ENCODE measurements around the gene TXLNG. TPM values are rescaled to one million over a fixed set of nuclear protein-coding genes. Genes with fewer than 3 reads are reported as not detected.

The TXLNG gene
- total RNA-seq, 2 donors from 2014 or later = 10.9 to 12.9 TPM

- peaks cover 0 to 5% of the 10 kb centered on the region in 2 donors for H3K36me3 ChIP-seq (replicated peaks in 1 of 2; ENCODE audit: insufficient read depth in 1 of 2, low read depth in 2 of 2)
- TF ChIP-seq, protein P1, sequence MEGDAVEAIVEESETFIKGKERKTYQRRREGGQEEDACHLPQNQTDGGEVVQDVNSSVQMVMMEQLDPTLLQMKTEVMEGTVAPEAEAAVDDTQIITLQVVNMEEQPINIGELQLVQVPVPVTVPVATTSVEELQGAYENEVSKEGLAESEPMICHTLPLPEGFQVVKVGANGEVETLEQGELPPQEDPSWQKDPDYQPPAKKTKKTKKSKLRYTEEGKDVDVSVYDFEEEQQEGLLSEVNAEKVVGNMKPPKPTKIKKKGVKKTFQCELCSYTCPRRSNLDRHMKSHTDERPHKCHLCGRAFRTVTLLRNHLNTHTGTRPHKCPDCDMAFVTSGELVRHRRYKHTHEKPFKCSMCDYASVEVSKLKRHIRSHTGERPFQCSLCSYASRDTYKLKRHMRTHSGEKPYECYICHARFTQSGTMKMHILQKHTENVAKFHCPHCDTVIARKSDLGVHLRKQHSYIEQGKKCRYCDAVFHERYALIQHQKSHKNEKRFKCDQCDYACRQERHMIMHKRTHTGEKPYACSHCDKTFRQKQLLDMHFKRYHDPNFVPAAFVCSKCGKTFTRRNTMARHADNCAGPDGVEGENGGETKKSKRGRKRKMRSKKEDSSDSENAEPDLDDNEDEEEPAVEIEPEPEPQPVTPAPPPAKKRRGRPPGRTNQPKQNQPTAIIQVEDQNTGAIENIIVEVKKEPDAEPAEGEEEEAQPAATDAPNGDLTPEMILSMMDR (IDR thresholded peaks at IDR 0.05) = no peak
- TF ChIP-seq POLR2A (IDR thresholded peaks at IDR 0.05) = no peak
- 33 to 48% methylated on average over 3 of the region's 3 CpGs for WGBS, 2 donors
- peaks cover 11% of the 10 kb centered on the region for H3K4me1 ChIP-seq
- peak overlapping the region in 2 of 4 donors; percentile 36 to 52 for H3K27ac ChIP-seq
- DNase-seq (no peak), ATAC-seq (no peak)
- no peaks in the 10 kb centered on the region for H3K27me3 ChIP-seq
- no peak overlapping the region for H3K4me3 ChIP-seq
- intact Hi-C loops (cut with DNase I) = no loop called here
- H3K9me3 ChIP-seq = no peaks in the 10 kb centered on the region
Observed at GRCh38 chrX:16843208-16843909, 57.1 kb downstream of the TXLNG start.

DNA sequence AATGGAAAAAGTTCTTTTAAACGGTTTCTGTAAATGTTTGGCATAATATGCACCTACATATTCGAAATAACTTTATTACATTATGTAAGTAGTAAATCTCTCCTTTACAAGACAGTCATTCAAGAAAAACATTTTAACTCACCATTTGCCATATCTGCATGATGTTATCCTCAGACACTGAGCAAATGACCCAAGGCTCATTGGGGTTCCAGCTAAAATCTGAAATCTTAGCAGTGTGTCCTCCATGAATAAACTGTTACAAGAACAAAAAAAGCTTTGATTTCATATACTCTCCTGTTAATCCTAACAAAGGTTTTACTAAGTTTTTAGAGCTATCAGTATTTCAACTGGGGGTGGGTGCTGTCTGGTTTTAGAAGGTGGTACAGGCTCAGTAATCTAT, 59.4 kb downstream of the TXLNG start:
- DNase-seq (no peak), ATAC-seq (no peak)
- no peaks in the 10 kb centered on the region for H3K9me3 ChIP-seq
- no peak overlapping the region for H3K4me3 ChIP-seq
- peaks cover 0 to 7% of the 10 kb centered on the region in 2 donors for H3K36me3 ChIP-seq (replicated peaks in 1 of 2; ENCODE audit: insufficient read depth in 1 of 2, low read depth in 2 of 2)
- H3K27me3 ChIP-seq = no peaks in the 10 kb centered on the region
- 64 to 70% methylated on average over 2 of the region's 2 CpGs for WGBS, 2 donors
- intact Hi-C loops (cut with DNase I) = no loop called here
- peaks cover 11% of the 10 kb centered on the region for H3K4me1 ChIP-seq
- no peak for TF ChIP-seq POLR2A (IDR thresholded peaks at IDR 0.05)
- TF ChIP-seq, protein P1 (IDR thresholded peaks at IDR 0.05) = no peak
- no peak overlapping the region for H3K27ac ChIP-seq

GRCh38 chrX:16848541-16848940, 62.3 kb downstream of the TXLNG start:
- 56 to 71% methylated on average over 6 of the region's 6 CpGs for WGBS, 2 donors
- Histone ChIP-seq H3K36me3 (replicated peaks in 1 of 2; ENCODE audit: insufficient read depth in 1 of 2, low read depth in 2 of 2) (peaks cover 0 to 7% of the 10 kb centered on the region in 2 donors), H3K9me3 (no peaks in the 10 kb centered on the region), H3K27ac (no peak overlapping the region), H3K4me3 (no peak overlapping the region), H3K4me1 (peaks cover 4% of the 10 kb centered on the region), H3K27me3 (no peaks in the 10 kb centered on the region)
- no peak for TF ChIP-seq POLR2A (IDR thresholded peaks at IDR 0.05)
- TF ChIP-seq, protein P1 (IDR thresholded peaks at IDR 0.05) = no peak
- intact Hi-C loops (cut with DNase I) = no loop called here
- DNase-seq = no peak
- no peak for ATAC-seq

GRCh38 chrX:16851421-16851820, 65.2 kb downstream of the TXLNG start:
- H3K27me3 ChIP-seq = no peaks in the 10 kb centered on the region
- ATAC-seq (no peak), DNase-seq (no peak)
- TF ChIP-seq POLR2A (IDR thresholded peaks at IDR 0.05) = no peak
- TF ChIP-seq, protein P1 (IDR thresholded peaks at IDR 0.05) = no peak
- intact Hi-C loops (cut with DNase I) = no loop called here
- 61 to 77% methylated on average over 1 of the region's 1 CpG for WGBS, 2 donors
- peaks cover 0 to 3% of the 10 kb centered on the region in 2 donors for H3K36me3 ChIP-seq (replicated peaks in 1 of 2; ENCODE audit: insufficient read depth in 1 of 2, low read depth in 2 of 2)
- H3K9me3 ChIP-seq = no peaks in the 10 kb centered on the region
- no peak overlapping the region for H3K4me3 ChIP-seq
- no peaks in the 10 kb centered on the region for H3K4me1 ChIP-seq
- no peak overlapping the region for H3K27ac ChIP-seq

DNA sequence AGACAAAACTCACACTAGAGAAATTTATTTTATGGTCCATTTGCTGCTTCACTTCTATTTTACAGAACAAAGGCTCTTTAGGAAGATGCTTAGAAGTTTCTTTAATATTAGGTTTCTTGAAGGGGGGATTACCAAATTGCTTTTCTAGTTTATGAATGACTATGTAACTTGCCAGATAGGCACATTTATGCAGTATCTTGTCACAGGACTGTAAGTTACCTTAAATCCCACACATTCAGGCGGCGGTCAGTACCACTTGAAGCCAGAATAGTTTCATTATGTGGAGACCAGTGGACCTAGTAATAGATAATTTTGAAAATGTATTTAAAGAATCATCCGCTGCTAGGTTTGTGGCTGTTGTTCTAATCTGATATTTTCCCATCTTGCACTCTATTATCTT, 65.6 kb downstream of the TXLNG start:
- Histone ChIP-seq H3K4me1 (no peaks in the 10 kb centered on the region), H3K36me3 (replicated peaks in 1 of 2; ENCODE audit: insufficient read depth in 1 of 2, low read depth in 2 of 2) (peaks cover 0 to 3% of the 10 kb centered on the region in 2 donors), H3K9me3 (no peaks in the 10 kb centered on the region), H3K27me3 (no peaks in the 10 kb centered on the region), H3K27ac (no peak overlapping the region), H3K4me3 (no peak overlapping the region)
- intact Hi-C loops (cut with DNase I) = no loop called here
- ATAC-seq (no peak), DNase-seq (no peak)
- WGBS, 2 donors = 88 to 89% methylated on average over 3 of the region's 3 CpGs
- no peak for TF ChIP-seq POLR2A (IDR thresholded peaks at IDR 0.05)
- TF ChIP-seq, protein P1 (IDR thresholded peaks at IDR 0.05) = no peak
